Astrocyte (in vitro differentiated cells and primary cell): ENCODE results near the gene TAF7.

Experiments
- CTCF ChIP-seq: IDR thresholded peaks from 2 replicates; pipeline ENCODE4 v1.5.1; 2011; ENCODE audit warnings: low read depth, mild to moderate bottlenecking, inconsistent platforms, low read length, moderate library complexity; ENCODE audit not compliant: insufficient read depth
- EZH2 ChIP-seq: IDR thresholded peaks from 2 replicates; pipeline ENCODE4 v1.6.1; 2012; ENCODE audit warnings: mild to moderate bottlenecking, low read length, inconsistent platforms; ENCODE audit not compliant: insufficient read depth

DNA sequence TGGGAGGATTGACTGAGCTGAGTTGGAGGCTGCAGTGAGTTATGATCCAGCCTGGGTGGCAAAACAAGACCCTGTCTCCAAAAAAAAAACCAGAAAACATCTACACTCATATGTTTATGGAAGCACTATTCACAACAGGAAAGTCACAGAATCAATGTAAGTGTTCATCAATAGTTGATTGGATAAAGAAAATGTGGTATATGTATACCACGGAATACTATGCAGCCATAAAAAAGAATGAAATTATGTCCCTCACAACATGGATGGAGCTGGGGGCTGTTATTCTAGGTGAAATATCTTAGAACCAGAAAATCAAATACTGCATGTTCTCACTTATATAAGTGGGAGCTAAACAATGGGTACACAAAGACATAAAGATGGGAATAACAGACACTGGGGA, 14.0 kb downstream of the TAF7 start:
- no peak for TF ChIP-seq CTCF
- no peak for TF ChIP-seq EZH2
